GM18873 (cell line): ENCODE measurements around the gene TRAPPC14.

Source experiments
- ATAC-seq: cut with Tn5 transposase; IDR thresholded peaks from one replicate; pipeline ENCODE4 v1.9.1; 2021; ENCODE audit warnings: mild to moderate bottlenecking, moderate library complexity, moderate number of reproducible peaks; ENCODE audit not compliant: unreplicated experiment, low FRiP score

TRAPPC14 gene

DNA sequence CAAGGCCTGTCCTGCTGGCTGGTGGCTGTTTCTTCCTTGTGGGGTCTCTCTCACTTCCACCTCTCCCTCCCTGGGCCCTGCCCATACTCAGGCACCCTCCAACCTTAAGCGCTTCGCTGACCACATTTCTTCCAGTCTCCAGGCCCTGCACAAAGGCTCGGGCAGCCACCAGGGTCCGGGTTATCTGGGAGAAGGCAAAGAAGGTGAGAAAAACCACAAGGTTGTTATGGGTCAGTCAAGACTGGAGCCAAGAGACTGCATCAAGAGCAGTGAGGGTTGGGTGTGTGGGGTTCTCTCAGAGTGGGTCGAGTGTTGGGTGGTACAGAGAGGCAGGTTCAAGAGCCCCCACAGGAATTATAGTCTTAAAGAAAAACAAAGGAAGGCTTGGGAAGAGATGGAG, 16.1 kb upstream of the TRAPPC14 start:
- no peak for ATAC-seq

DNA sequence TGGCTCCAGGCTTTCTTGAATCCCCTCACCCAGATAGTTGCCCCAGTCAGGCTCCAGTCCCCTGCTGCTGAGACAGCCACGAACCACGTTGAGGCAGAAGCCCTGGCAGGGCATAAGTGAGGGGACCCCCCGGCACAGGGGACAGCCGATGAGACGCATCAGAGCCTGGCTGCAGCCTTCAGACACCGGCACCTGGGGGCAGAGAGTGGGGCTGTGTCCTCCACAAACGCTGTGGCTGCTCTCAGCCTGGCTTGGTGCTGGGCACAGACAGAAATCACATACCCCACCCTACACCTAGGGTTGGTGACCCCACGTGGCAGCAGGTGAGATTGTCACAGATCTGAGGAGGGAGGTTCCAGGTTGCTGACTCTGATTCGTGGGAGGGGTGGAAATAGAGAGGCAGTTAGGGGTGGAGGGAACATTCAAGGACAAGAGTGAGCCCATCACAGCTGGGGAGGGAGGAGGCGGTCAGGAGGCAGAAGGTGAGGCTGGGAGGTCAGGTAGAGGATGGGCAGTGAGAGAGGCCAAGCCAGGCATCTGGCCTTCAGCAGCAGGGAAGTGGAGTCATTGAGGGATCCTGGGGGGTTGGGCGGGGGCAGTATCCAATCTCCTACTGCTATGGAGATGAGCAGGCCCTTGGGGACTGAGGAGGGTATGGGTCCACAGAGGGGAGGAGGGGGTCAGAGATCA, 15.4 kb upstream of the TRAPPC14 start:
- no peak for ATAC-seq

DNA sequence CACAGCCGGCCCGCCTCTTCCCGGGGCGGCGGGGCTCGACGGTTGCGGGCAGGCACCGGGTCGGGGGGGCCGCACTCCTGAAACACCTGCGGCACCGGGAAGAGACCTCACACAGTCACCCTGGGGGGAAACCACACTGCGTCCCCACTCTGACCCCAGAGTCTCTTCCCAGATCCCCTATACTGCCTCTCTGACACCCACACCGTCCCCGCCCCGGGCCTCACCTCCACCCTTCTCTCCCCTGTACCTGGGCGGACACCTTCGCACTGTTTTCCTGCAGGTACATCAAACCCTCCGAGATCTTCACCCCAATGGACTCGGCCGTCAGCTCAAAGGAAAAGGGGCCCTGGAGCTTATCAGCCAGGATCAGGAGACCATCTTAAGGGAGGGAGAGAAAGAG, 13.3 kb upstream of the TRAPPC14 start:
- no peak for ATAC-seq

DNA sequence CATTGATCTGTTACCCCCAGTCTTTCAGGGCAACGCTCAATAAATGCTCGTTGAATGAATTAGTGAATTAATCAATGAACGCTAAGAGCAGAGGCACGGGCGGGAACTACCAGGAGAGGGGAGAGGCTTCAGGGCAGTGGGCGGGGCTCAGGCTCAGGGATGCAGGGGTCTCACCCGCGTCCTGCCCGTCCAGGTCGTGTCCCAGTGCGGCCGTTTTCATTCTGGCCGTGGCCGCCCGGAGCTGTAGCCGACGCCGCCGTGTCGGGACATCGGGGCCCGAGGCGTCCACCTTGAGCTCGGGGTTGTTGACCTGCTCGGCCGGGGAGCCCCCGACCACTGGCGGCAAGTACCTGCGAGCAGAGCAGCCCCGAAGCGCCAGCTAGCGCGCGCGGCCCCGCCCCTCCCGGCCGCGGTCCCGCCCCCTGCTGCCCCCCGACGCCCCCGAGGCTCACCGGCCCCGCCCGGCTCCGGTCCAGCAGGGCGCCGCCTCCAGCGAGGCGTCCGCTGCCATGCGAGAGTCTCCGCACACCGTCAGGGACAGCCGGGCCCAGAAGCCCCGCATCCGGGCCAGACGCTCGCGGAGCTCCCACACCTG, 12.7 kb upstream of the TRAPPC14 start:
- ATAC-seq, result no peak

DNA sequence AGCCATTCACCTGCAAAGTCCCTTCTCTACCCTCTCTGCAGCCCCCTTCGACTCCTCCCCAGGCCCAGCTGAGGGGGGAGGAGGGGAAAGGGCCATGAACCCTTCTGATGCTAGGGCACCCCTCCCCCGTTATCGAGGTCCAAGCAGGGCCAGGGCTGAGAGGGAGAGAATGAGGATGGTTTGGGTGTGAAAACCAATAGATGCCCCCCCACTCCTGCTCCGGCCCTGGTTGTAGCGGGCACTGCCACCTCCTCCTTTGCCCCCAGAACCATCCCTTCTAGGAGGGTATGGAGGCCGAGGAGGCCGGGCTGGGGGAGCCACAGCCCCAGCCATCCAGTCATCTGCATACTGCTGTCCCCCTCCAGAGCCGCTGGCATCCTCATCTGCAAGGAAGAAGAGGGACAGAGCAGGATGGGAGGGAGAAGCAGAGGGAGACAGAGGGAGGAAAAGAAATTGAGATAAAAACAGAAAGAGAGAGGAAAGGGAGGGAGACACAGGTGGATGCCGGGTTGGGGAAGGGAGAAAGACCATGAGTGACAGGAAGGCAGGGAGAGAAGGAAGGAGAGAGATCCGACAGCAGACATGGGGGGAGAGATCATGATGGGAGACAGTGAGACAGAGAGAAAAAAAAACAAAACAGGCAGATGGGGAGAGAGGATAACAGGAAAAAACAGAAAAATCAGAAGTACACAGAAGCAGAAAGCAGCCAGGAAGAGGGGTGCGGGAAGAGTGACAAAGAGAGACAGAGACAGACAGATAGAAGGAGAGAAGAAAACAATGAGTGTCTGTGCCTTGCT, 11.8 kb upstream of the TRAPPC14 start:
- ATAC-seq, result no peak

DNA sequence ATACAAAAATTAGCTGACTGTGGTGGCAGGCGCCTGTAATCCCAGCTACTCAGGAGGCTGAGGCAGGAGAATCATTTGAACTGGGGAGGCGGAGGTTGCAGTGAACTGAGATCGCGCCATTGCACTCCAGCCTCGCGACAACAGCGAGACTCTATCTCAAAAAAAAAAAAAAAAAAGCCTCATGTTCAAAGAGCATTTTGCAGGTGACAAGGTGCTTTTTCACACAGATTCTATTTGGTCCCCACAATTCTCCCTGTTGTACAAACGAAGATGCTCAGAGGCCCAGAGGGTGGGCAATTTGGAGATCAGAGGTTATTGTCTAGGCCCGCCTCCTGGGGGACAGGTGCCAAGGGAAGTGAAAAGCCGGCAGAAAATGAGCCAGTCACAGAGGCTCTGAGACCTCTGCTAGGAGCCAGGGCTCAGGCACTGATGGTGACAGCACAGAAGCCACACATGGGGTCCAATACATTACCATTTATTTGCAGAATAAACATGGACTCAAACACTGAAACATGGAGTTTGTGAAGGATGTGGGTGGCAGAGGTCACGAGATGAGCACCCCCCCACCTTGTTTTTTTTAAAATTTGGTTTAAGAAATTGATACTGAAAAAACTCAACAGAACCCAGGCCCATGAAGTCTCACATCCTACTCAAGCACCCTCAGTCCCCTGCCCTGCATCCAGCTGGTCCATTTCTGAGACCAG, 10.8 kb upstream of the TRAPPC14 start:
- no peak for ATAC-seq

DNA sequence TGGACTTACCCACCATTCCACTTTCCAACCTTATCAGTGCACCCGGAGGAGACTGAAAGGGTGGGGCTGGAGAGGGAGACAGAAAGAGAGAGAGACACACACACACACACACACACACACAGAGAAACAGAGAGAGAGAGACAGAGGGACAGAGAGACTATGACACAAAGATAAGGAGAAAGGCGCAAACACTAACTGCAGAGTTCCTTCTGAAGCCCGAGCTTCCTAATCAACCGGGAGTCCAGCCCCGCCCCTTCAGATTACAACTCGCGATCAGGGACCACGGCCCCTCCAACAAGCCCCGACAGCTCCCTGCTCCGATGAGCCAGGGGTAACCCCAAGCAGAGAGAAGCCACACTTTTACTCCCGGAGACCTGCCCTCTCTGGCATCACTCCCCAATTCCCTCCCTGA, 9.4 kb upstream of the TRAPPC14 start:
- no peak for ATAC-seq

DNA sequence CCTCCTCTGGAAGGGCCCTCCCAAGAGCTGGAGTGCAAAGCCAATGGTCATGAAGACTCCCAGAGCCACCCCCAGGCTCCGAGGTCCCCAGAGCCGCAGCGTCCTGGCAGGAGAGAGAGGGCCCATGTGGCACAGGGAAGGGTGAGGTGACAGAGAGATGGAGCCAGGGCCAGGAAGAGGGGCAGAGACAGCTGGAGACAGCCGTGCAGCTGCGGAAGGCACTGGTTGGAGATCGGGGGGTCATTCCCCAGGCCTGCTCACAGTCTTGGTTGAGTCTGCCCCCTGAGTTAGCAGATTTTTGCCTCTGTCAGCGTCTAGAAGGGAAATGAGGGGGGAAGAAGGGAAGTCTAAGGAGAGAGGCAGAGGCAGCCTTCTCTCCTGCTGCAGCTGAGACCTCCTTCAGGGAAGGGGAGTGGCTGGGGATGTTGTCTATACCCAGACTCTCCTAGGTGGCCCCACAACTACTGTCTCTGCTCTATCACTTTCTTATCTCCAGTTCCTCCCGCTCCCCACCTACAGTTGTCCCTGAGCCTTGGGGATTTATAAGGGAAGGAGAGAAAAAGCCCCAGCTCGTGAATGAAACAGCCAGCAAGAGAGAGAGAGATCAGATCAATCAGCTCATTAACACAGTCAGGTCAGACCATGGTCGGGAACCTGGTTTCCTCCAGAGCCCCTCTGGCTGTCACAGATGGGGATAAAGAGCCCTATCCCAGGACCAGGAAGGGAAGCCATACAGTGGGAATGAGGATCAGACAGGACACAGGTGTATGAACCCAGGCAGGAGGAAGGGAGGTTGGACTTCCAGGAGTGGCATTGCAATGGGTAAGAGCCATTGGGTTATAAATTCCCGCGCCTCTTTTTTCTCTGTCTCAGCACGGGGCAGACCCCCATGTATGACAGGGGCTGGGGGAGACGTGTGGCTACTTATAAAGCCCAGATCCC, 8.7 kb upstream of the TRAPPC14 start:
- ATAC-seq, result no peak

DNA sequence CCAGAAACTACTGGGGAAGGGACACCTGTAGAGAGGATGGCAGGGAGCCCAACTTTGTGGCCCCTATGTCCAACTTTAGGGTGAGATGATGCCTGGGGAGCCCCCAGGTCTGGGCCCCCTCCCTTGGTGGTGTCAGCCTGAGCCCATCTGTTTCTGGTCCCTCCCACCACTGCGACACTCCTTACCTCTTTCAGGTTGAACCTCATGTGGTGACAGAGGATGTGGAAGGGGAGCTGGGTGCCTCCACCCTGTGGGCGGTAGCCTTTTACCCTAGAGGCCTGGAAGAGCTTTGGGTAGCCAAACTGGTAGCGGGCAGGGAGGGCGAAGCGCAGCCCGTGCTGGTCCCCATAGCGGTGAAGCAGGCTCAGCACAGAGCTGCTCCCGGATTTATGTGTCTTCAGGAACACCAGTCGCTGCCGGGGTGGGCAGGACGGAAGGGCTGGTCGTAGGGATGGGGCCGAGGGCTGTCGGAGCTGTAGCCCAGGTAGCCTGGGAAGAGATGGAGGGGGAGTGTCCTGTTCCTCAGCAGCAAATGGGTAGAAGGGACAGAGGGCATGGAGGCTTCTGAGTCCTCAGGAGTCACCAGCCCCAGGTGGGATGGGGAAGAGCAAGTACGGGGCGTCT, 7.9 kb upstream of the TRAPPC14 start:
- no peak for ATAC-seq

DNA sequence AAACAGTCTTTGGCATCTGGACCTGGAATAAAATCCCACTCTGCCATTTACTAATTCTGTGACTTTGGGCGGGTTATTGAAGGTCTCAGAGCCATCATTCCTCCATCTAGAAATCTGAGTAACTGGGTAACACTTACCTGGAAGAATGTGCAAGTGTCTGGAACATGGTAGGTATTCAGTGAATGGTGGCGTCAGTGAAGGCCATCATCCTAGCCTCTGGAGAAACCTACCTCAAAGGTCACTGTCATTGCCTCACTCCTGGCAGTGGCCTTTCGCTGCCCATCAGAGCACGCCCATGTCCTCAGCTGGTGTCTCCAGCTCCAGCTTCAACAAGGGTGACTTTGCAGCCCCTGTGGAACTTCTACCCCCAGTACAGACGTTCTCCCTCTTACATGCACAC, 5.3 kb upstream of the TRAPPC14 start:
- ATAC-seq, result no peak

DNA sequence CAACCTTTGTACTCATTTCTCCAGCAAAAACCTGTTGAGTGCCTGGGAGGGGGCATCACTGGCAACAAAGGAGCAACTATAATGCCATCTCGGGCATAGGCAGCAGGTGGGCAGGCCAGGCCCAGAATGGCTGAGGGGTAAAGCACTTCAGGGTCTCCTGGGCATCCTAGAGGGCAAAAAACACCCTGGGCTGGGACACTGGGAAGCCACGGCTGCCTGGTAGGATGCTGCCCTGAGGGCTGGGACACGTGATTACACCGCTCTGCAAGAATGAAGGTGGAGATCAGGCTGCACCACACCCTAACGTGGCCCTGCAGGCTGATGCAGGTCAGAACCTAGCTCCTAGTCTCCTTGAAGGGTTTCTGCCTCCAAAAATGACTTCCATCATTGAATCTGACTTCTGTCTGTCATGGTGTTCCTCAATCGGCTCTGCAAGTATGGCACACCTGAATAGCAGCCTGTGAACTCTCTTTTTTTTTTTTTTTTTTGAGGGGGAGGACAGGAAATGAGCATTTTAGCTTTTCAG, 4.5 kb upstream of the TRAPPC14 start:
- no peak for ATAC-seq

DNA sequence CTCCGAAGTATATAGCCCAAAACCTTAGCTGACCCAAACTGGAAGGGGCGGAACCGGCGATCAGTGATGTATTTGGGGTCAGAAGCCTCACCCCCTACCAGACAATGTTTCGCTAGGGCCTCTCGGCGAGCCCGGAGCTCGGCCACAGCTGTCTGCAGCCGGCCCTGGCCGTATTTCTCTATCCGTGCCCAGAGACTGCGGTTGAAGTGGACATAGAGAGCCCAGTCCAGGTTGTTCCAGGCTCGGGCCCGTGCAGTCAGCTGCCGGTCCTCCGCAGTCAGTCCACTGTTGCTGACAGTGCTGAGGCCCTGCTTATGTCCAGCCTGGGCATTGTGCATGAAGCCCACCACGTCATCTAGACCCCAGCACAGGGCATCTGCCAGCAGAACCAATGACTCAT, 1.5 kb upstream of the TRAPPC14 start:
- ATAC-seq, result no peak

DNA sequence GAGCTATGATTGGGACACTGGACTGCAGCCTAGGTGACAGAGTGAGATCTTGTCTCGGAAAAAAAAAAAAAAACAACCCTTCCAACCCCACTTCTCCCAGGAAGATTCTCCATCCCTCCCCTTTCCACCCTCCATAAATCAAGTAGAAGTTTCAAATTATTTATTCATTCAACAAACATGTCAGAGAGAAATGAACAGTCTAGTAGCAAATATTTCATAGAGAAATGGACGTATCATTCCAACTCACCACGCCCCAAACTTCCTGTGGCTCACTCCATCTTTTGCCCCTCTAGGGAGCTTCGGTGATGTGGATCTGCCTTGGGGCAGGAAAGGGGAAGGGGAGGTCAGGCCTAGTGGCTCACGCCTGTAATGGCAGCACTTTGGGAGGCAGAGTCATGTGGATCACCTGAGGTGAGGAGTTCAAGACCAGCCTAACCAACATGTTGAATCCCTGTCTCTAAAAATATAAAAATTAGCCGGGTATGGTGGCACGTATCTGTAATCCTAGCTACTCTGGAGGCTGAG, 638 bp upstream of the TRAPPC14 start:
- no peak for ATAC-seq

DNA sequence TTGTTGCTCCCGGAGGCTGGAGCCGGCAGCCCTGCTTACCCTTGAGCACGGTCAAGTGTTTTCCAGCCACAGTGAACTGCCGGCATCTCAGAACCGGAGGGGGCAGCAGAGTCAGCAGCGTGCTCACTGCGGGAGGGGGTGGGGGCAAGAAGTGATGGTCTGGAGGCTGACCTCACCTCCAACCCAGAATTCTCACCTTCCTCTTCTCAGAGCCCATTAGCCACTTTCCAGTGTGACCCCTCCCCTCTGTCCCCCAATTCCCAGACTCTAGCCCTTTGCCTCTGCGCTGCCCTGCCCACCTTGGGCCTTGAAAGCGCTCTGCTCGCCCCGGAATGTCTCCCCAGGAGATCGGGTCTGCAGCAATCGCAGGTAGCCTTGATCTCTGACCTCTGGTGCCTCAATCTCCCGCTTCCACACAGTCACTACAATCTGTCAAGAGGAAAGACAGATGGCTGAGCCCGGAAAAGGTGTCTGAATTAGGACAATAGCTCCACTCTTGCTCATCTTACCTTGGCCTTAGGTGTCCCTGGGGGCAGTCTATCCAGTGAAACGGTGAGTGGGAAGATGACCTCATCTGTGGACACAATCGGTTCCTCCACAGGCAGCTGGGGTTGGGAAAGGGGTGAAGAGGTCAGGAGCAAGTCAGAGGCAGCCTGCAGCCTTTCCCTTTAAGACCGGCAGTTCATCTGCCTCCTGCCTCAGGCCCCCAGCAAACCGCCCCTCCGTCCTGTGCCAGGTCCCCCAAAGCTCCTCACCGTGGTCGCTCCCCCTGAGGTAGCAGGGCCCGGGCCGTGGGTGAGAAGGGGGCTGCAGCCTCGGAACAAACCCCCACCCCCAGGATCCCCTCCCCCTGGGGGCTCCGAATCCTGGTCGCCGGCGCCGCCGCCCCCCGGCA, 942 bp downstream of the TRAPPC14 start:
- ATAC-seq, result no peak

DNA sequence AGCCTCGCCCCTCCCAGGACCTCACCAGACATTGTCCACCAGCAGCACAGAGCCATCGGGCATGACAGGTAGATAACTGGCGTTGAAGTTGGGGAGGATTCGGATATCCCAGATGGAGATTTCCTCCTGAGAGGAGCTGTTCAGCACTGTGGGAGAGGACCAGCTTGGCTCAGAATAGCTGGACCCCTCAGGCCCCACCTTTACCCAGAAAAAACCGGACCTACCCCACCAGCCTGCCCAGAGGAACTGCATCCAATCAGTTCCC, 1.5 kb downstream of the TRAPPC14 start:
- ATAC-seq, result no peak

DNA sequence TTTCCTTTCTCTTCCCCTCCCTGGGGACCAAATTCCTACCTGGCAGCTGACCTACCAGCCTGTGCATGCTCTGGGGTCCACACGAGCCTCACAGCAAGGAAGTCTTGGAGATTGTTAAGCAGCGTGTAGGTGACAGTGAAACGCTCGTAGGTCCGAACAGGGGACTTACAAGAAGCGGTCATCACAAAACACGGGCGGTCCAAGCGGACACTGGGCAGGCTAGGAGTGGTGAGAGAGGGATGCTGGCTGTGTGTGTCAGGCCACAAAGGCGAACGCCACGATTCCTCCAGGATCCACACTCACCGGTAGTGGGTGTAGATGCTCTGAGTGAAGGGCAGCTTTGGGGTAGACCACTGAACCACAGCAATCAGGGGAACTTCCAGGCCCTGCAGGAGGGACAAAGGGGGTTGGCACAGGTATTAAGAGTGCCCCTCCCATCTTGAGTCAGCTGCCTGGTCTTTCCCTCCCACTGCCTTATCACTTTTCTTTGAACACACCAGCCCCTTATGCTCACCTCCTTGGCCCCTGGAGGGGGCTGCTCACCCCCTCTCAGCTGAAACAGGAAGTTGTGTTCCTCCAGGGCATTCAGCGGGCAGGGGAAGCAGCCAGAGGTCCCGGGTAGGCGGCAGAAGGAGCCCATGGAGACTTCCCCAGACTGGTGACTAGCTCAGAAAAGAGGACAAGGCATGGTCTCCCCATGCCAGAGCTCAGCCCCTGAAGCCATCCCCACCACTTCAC, 2.0 kb downstream of the TRAPPC14 start:
- no peak for ATAC-seq

DNA sequence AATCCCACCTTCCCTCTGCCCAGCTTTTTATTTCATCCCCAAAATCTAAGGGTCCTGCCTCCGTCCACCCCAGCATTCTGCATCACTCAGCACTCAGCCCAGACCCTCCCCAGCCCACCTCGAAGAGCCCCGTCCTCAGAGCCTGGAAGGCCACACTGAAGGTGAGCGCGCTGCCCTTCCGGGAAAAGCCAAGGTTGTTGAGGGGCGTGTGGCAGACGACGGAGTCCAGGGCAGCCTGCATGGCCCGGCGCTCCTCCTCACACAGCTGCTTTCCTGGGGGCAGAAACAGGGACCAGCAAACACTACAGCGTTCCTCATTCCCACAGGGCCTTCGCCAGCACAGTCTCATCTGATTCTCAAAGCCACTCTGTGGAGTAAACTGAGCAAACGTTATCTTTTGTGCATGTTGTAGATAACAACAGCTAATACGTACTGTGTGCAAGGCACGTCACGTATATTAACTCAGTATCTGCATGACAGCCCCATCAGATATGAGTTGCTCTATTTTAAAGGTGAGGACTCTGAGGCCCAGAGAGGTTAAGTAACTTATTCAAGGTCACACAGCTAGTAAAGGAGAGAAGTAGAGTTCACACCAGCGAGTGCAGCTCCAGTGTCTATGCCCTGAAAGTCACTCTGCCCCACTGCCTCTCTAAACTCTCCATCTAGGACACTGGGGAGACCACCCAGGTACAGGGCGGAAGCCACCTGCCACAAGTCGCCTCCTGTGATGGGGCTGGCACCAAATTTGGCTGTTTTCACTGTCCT, 2.8 kb downstream of the TRAPPC14 start:
- ATAC-seq, result no peak
